ENCODE measurements around the gene SNX11. TPM values are rescaled to one million over a fixed set of nuclear protein-coding genes. Genes with fewer than 3 reads are reported as not detected.

Gene SNX11
- total RNA-seq, 1 experiment from 2014 or later = 16.1 TPM

DNA sequence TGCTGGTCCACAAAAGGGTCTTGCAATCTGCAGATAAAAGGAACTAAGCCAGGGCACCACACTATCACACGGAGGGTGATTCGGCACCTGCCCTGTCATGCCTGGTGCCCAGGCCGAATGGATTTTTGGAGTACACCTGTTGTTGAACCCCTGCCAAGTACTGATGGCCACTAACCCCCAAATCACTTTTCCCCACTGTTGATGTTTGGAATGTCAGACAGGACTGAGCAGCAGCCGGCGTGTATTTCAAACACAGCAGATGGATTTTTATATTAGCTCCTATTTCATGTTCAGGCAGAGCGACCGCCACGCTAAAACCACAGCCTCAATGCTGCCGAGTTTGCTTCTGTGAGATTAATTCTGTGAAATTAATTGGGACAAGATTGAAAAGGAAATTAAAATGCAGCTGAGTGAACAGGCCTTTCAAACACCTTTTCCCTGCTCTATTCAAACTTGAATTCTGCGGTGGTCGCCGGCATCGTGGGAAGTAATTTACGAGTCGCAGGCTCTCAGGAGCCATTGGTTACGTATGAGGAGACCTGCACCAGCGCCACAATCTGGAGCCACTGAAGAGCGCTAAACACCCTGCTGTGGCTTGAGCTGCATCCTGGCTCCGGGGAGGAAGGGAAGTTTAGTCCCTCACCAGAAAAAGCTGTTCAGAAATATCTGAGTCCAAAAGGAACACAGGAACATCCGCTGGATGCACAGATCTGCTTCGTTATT is 48.5 kb downstream of the SNX11 start:
- Histone ChIP-seq H3K36me3 (no peaks in the 10 kb centered on the region), H3K27ac (no peak overlapping the region), H3K9me3 (replicated peaks) (no peaks in the 10 kb centered on the region), H3K4me1 (peaks cover 42% of the 10 kb centered on the region), H3K4me3 (peak overlapping the region; percentile 22), H3K27me3 (no peaks in the 10 kb centered on the region)
- DNase-seq = peak; percentile 45 to 66

DNA sequence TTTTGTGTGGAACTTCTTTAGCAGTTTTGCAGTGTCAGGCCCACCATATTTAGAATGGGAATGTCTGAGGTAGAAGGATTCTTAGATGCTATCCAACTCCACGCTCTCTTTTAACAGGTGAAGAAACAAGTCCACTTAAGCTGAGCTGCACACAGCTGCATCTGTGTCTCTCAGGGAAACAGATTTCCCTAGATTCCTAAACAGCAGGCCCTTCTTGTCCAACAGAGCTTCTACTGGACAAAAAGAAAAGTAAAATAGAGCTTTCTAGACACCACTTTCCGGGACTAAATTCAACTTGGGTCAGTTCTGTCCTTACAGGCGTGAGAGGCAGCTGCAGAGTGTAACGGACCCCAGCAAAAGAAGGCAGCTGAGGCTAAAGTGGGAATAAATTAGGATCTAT is 51.7 kb downstream of the SNX11 start:
- no peaks in the 10 kb centered on the region for H3K9me3 ChIP-seq (replicated peaks)
- peaks cover 40% of the 10 kb centered on the region for H3K4me1 ChIP-seq
- no peak overlapping the region for H3K27ac ChIP-seq
- no peak overlapping the region for H3K4me3 ChIP-seq
- H3K36me3 ChIP-seq = no peaks in the 10 kb centered on the region
- H3K27me3 ChIP-seq = no peaks in the 10 kb centered on the region
- peak in 1 of 2 experiments; percentile 59 for DNase-seq

DNA sequence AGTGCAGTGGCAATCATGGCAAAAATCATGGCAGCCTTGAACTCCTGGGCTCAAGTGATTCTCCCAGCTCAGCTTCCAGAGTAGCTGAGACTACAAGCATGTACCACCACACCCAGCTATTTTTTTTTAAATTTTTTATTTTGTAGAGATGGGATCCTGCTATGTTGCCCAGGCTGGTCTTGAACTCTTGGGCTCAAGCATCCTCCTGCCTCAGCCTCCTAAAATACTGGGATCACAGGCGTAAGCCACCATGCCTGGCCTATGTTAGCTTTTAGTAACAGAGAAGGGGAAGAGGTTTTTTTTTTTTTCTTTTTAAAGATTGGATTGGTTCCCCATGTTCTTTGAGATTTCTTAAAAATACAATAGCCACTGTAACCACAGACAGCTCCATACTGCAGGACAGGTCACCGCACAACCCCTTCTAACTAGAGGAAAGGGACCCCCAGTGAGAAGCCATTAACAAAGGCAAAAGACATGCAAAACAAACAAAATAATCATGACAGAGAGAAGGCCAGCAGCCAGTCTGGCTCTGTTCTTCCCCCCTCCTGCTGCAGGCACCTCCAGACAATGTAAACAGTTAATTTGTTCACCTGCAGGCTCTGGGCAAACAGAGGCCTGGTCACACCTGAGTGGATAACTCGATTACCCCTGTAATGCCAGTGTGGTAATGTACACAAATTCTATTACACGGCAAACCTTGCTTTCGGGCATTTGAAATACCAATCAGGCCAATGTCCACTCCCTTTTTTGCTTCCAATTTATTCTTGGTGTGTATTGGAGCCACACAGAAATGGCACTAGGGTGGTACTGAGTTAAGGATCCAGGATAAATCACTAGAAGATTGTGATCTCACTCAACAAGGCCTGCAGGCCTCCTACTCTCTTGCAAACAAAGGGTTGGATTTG is 52.9 kb downstream of the SNX11 start:
- no peak for DNase-seq
- no peaks in the 10 kb centered on the region for H3K36me3 ChIP-seq
- no peak overlapping the region for H3K27ac ChIP-seq
- H3K27me3 ChIP-seq = no peaks in the 10 kb centered on the region
- H3K4me1 ChIP-seq = peaks cover 38% of the 10 kb centered on the region
- H3K9me3 ChIP-seq (replicated peaks) = no peaks in the 10 kb centered on the region
- H3K4me3 ChIP-seq = no peak overlapping the region

DNA sequence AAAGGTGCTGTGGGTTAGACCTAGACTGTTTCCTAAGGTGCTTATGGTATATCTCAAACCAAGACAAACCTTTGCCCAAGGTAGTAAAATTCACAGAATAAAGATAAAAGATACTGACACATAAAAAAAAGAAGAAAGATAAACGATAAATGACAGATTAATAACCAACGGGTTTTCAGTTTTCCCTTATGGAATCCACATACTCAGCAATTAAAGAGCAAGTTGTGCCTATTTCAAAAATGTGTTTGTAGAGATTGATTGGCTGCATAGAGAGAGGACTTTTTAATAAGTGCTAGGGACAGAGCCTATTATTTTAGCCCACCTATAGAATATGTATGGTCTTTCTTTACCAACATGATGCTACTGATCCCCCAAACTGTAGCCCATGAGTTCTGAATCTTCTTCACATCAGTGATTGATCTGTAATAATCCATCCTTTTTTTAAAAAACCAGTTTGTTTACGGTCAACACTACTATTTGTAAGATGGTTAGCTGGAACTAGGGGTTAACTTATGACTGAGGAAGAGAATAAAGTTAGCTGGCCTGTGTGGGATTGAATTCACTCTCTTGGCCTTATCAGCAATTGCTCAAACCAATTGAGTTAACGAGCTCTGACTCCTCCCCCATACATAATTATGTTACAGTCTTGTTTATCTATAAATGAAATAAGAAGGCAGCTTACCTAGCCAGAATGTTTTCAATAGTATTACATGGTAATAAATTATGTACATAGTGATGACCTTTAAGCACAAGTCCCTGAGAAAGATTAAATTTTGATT is 53.8 kb downstream of the SNX11 start:
- Histone ChIP-seq H3K27ac (no peak overlapping the region), H3K36me3 (no peaks in the 10 kb centered on the region), H3K4me1 (peaks cover 38% of the 10 kb centered on the region), H3K4me3 (no peak overlapping the region), H3K27me3 (no peaks in the 10 kb centered on the region; the same call in 1 of the 2 replicates), H3K9me3 (replicated peaks) (no peaks in the 10 kb centered on the region)
- DNase-seq = no peak

DNA sequence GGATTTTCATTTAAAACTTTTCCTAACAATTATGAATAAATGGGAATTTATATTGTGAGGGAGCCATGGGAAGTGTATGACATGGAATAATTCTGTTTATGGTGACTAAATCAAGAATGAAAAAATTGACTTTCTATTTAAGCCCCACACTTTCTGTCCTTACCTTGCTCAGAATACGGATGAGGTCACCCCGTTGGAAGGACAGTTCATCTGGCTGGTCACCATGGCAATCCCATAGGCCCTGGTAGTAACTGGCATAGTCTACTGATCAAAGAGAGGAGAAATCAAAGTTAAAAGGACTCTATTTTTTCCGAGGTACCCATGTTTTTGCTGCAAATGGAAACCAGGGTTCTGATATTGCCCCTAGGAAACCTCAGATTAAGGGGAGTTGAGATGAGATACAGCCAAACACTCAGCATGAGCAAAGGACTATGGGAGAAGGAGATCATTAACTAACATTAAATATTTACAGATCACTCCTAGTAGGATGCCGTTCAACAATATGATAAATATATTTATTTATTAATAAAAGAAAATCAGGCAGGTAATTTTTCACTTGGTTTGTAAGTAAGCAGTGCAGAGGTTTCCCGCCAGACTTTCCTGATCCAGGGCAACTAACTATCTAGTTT is 54.9 kb downstream of the SNX11 start:
- Histone ChIP-seq H3K4me1 (peaks cover 32% of the 10 kb centered on the region), H3K9me3 (replicated peaks) (no peaks in the 10 kb centered on the region), H3K4me3 (peak overlapping the region; percentile 19), H3K27me3 (no peaks in the 10 kb centered on the region; the same call in 1 of the 2 replicates), H3K27ac (peak overlapping the region; percentile 46; the same call in 1 of the 2 replicates), H3K36me3 (no peaks in the 10 kb centered on the region)
- no peak for DNase-seq

DNA sequence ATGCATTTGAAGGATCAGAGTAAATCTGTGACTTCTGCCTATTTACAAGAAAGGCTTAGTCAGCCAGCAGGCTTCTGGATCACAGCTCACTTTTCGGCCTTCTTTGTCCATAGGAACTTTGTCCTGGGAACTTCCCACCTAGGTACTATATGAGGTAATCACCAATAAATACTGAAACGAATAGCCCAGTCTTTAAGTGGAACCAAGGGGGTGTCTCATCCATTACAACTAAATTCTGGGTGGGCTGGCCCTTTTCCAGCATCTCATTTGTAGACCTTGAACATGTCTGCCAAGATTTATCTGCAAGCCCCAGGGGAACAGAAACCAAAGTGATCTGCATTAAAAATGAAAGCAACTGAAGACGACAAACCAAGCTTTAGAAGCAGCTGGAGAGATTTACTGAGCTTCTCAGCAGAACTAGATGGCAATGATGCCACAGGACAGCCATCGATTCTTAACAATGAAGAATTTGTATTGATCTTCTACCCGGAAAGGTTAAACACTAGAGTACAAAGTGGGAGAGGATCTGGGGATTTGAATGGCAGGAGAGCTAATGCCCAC is 55.5 kb downstream of the SNX11 start:
- Histone ChIP-seq H3K4me3 (peak overlapping the region; percentile 19), H3K9me3 (replicated peaks) (no peaks in the 10 kb centered on the region), H3K4me1 (peaks cover 32% of the 10 kb centered on the region), H3K27me3 (no peaks in the 10 kb centered on the region; the same call in 1 of the 2 replicates), H3K27ac (peak overlapping the region; percentile 46; the same call in 1 of the 2 replicates), H3K36me3 (no peaks in the 10 kb centered on the region)
- peak; percentile 84 for DNase-seq

DNA sequence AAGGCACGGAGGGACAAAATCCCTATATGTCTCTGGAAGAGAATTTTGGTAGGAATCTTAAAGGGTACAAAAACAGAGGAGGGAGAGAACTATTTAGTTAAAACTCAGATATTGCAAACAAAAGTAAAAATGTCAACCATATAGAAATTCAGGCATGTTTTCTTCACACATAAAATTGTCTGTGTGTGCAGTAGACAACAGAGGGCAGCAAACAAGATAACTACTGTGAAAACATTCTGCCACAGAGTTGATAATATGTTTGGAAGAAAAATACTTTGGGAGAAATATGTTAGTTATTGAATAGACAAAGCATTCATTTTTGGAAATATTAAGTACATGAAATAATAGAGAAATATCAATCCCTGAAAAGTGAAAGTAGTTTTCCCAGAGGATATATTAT is 56.2 kb downstream of the SNX11 start:
- Histone ChIP-seq H3K36me3 (no peaks in the 10 kb centered on the region), H3K9me3 (replicated peaks) (no peaks in the 10 kb centered on the region), H3K4me3 (no peak overlapping the region), H3K27ac (no peak overlapping the region), H3K4me1 (peaks cover 32% of the 10 kb centered on the region), H3K27me3 (no peaks in the 10 kb centered on the region; the same call in 1 of the 2 replicates)
- DNase-seq = no peak

DNA sequence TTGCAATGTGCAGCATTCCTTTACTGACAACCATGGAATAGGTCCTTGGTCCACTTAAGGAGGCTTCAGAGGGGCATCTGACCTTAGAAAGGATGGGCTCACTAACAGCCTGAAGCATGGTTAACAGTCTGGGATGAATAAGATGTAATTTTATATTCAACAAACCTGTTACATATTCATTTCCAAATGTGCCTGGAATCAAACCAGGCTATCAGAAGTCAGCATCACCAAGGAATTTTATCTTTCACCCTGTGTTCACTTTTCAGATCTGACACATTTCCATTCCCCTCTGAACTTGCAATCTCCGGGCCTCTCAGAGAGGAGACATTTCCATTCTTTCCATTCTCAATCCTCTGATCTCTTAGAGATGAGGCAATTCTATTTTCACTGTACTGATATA is 62.4 kb downstream of the SNX11 start:
- Histone ChIP-seq H3K4me3 (no peak overlapping the region), H3K36me3 (no peaks in the 10 kb centered on the region), H3K27ac (no peak overlapping the region), H3K9me3 (replicated peaks) (no peaks in the 10 kb centered on the region), H3K27me3 (no peaks in the 10 kb centered on the region; the same call in none of the 2 replicates), H3K4me1 (peaks cover 17% of the 10 kb centered on the region)
- no peak for DNase-seq

Other genes starting within 250 kb of the SNX11 start
- gene SP2, start 211.5 kb upstream of the SNX11 start, total RNA-seq (2014; rRNA removed; shearing (Covaris generic)) = 3.7 and 3.9 TPM in 2 replicates
- gene PNPO, start 166.2 kb upstream of the SNX11 start, total RNA-seq (2014; rRNA removed; shearing (Covaris generic)) = 9.7 and 10.4 TPM in 2 replicates
- not detected in 2 replicates for gene PRR15L, start 149.9 kb upstream of the SNX11 start, total RNA-seq (2014; rRNA removed; shearing (Covaris generic))
- gene CDK5RAP3, start 136.7 kb upstream of the SNX11 start, total RNA-seq (2014; rRNA removed; shearing (Covaris generic)) = 47.0 and 64.2 TPM in 2 replicates
- 0.32 TPM in 1 of 2 replicates, not detected in the other for gene COPZ2, start 70.0 kb upstream of the SNX11 start, total RNA-seq (2014; rRNA removed; shearing (Covaris generic))
- 75.1 and 78.1 TPM in 2 replicates for gene NFE2L1, start 59.4 kb upstream of the SNX11 start, total RNA-seq (2014; rRNA removed; shearing (Covaris generic))
- 148 and 149 TPM in 2 replicates for gene CBX1, start 6.3 kb upstream of the SNX11 start, total RNA-seq (2014; rRNA removed; shearing (Covaris generic))